Measurements from ENCODE around the gene SH3BP5L. TPM values are rescaled to one million over a fixed set of nuclear protein-coding genes. Genes with fewer than 3 reads are reported as not detected.

The SH3BP5L gene
- 16.1 TPM for total RNA-seq
- 15.0 TPM for polyA plus RNA-seq
- long read RNA-seq, donor 1: 0 reads
- long read RNA-seq, donor 2, transcript SH3BP5L-201 (7 exons, 3,861 nt): major isoform, 9 of 15 reads
- long read RNA-seq, donor 2, partial matches to known transcripts: 5 of 15 reads
- long read RNA-seq, donor 2, other reads (novel, unspliced or antisense): 0 of 15 reads
- long read RNA-seq, donor 3, transcript SH3BP5L-201 (7 exons, 3,861 nt): major isoform, 5 of 5 reads
- long read RNA-seq, donor 3, partial matches to known transcripts: 0 of 5 reads
- long read RNA-seq, donor 3, other reads (novel, unspliced or antisense): 0 of 5 reads
- long read RNA-seq, donor 4, partial matches to known transcripts: 0 of 1 reads
- long read RNA-seq, donor 4, other reads (novel, unspliced or antisense): 0 of 1 reads
- long read RNA-seq, donor 5, transcript SH3BP5L-201 (7 exons, 3,861 nt): major isoform, 9 of 16 reads
- long read RNA-seq, donor 5, partial matches to known transcripts: 6 of 16 reads
- long read RNA-seq, donor 5, other reads (novel, unspliced or antisense): 0 of 16 reads
- long read RNA-seq, donor 6, partial matches to known transcripts: 0 of 2 reads
- long read RNA-seq, donor 6, other reads (novel, unspliced or antisense): 0 of 2 reads
- long read RNA-seq, donor 7, partial matches to known transcripts: 0 of 2 reads
- long read RNA-seq, donor 7, other reads (novel, unspliced or antisense): 0 of 2 reads
- long read RNA-seq, donor 8, partial matches to known transcripts: 0 of 2 reads
- long read RNA-seq, donor 8, other reads (novel, unspliced or antisense): 0 of 2 reads
- long read RNA-seq, donor 9, partial matches to known transcripts: 0 of 4 reads
- long read RNA-seq, donor 9, other reads (novel, unspliced or antisense): 0 of 4 reads
- long read RNA-seq, donor 10, partial matches to known transcripts: 0 of 4 reads
- long read RNA-seq, donor 10, other reads (novel, unspliced or antisense): 0 of 4 reads

GRCh38 chr1:248825909-248826760, at the start of gene SH3BP5L:
TSS of gene SH3BP5L (minus strand) at chr1:248825915. CDS start at chr1:248824935, 980 bp downstream.
- H3K36me3 ChIP-seq (ENCODE audit: control insufficient read depth in 2 of 2, insufficient read depth in 2 of 2, low read length in 1 of 2): peaks cover 13 to 19% of the 10 kb centered on the region in 2 donors
- H3K27ac ChIP-seq (ENCODE audit: low read depth in 1 of 2, low read length in 1 of 2): peak within 1 kb of the TSS; percentile 98
- H3K27me3 ChIP-seq (ENCODE audit: control insufficient read depth in 2 of 2, insufficient read depth in 1 of 2, low read length in 1 of 2): no peaks in the 10 kb centered on the region
- peaks cover 31% of the 10 kb centered on the region in 2 donors for H3K4me1 ChIP-seq (ENCODE audit: control insufficient read depth in 2 of 2, insufficient read depth in 2 of 2, low read length in 2 of 2)
- no peaks in the 10 kb centered on the region for H3K9me3 ChIP-seq (ENCODE audit: control insufficient read depth in 2 of 2, insufficient read depth in 1 of 2, low read length in 1 of 2)
- peak; percentile 94 to 98 (median 95) for DNase-seq (ENCODE audit: low read depth in 6 of 9, low spot score in 9 of 9)
- H3K4me3 ChIP-seq (ENCODE audit: low read length in 2 of 2): peak within 1 kb of the TSS; percentile 70 to 88
- WGBS: under 1% methylated on average over 56 of the region's 56 CpGs

GRCh38 chr1:248873993-248874533, 48.3 kb upstream of the SH3BP5L start:
- WGBS: 10% methylated on average over 23 of the region's 23 CpGs
- Histone ChIP-seq H3K27ac (ENCODE audit: low read depth in 1 of 2, low read length in 1 of 2) (peak overlapping the region; percentile 91 to 94), H3K4me3 (ENCODE audit: low read length in 2 of 2) (peak overlapping the region; percentile 76 to 77), H3K9me3 (ENCODE audit: control insufficient read depth in 2 of 2, insufficient read depth in 1 of 2, low read length in 1 of 2) (no peaks in the 10 kb centered on the region), H3K36me3 (ENCODE audit: control insufficient read depth in 2 of 2, insufficient read depth in 2 of 2, low read length in 1 of 2) (no peaks in the 10 kb centered on the region), H3K27me3 (ENCODE audit: control insufficient read depth in 2 of 2, insufficient read depth in 1 of 2, low read length in 1 of 2) (no peaks in the 10 kb centered on the region), H3K4me1 (ENCODE audit: control insufficient read depth in 2 of 2, insufficient read depth in 2 of 2, low read length in 2 of 2) (peaks cover 0 to 8% of the 10 kb centered on the region in 2 donors)
- peak; percentile 71 to 93 (median 79) for DNase-seq (ENCODE audit: low read depth in 6 of 9, low spot score in 9 of 9)

DNA sequence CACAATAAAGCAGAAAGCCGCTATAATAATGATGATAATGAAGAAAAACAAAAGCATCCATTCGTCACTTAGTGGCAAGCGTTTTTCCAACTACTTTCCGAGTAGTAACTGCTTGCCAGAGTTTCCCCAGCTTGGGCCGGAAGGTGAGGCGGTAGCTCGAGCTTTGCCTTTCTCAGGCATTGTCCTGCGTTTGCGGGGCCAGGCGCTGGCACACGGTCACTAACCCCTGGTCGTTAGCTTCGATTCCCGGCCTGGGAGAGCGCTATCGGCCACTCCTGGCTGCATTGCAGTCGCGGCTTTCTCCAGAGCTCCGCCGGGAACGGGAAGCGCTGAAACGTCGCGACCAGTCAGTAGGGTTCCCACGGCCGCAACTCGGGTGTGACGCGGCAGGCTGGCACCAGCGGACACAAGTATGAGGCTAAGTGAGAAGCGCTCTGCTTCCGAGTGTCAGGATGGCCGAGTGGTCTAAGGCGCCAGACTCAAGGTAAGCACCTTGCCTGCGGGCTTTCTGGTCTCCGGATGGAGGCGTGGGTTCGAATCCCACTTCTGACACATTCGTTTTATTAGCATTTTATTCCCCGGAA, 47.8 kb upstream of the SH3BP5L start:
- Histone ChIP-seq H3K4me1 (ENCODE audit: control insufficient read depth in 2 of 2, insufficient read depth in 2 of 2, low read length in 2 of 2) (peaks cover 0 to 8% of the 10 kb centered on the region in 2 donors), H3K4me3 (ENCODE audit: low read length in 2 of 2) (peak overlapping the region; percentile 76 to 77), H3K27ac (ENCODE audit: low read depth in 1 of 2, low read length in 1 of 2) (peak overlapping the region; percentile 91 to 94), H3K27me3 (ENCODE audit: control insufficient read depth in 2 of 2, insufficient read depth in 1 of 2, low read length in 1 of 2) (no peaks in the 10 kb centered on the region), H3K36me3 (ENCODE audit: control insufficient read depth in 2 of 2, insufficient read depth in 2 of 2, low read length in 1 of 2) (no peaks in the 10 kb centered on the region), H3K9me3 (ENCODE audit: control insufficient read depth in 2 of 2, insufficient read depth in 1 of 2, low read length in 1 of 2) (no peaks in the 10 kb centered on the region)
- peak; percentile 80 to 95 (median 87) for DNase-seq (ENCODE audit: low read depth in 6 of 9, low spot score in 9 of 9)
- WGBS: under 1% methylated on average over 41 of the region's 41 CpGs

GRCh38 chr1:248872752-248873408, 47.2 kb upstream of the SH3BP5L start:
- peak in 8 of 9 donors; percentile 37 to 74 (median 48) for DNase-seq (ENCODE audit: low read depth in 6 of 9, low spot score in 9 of 9)

GRCh38 chr1:248871837-248872401, 46.2 kb upstream of the SH3BP5L start:
- WGBS: over 99% methylated on average over 3 of the region's 3 CpGs
- Histone ChIP-seq H3K27ac (ENCODE audit: low read depth in 1 of 2, low read length in 1 of 2) (no peak overlapping the region), H3K4me3 (ENCODE audit: low read length in 2 of 2) (no peak overlapping the region), H3K36me3 (ENCODE audit: control insufficient read depth in 2 of 2, insufficient read depth in 2 of 2, low read length in 1 of 2) (no peaks in the 10 kb centered on the region), H3K4me1 (ENCODE audit: control insufficient read depth in 2 of 2, insufficient read depth in 2 of 2, low read length in 2 of 2) (peaks cover 0 to 8% of the 10 kb centered on the region in 2 donors), H3K27me3 (ENCODE audit: control insufficient read depth in 2 of 2, insufficient read depth in 1 of 2, low read length in 1 of 2) (no peaks in the 10 kb centered on the region), H3K9me3 (ENCODE audit: control insufficient read depth in 2 of 2, insufficient read depth in 1 of 2, low read length in 1 of 2) (peaks cover 0 to 2% of the 10 kb centered on the region in 2 donors)
- DNase-seq (ENCODE audit: low read depth in 6 of 9, low spot score in 9 of 9): no peak

More at GRCh38 chr1:248872752-248873408, 47.2 kb upstream of the SH3BP5L start:
- Histone ChIP-seq H3K27me3 (ENCODE audit: control insufficient read depth in 2 of 2, insufficient read depth in 1 of 2, low read length in 1 of 2) (no peaks in the 10 kb centered on the region), H3K9me3 (ENCODE audit: control insufficient read depth in 2 of 2, insufficient read depth in 1 of 2, low read length in 1 of 2) (no peaks in the 10 kb centered on the region), H3K4me3 (ENCODE audit: low read length in 2 of 2) (peak overlapping the region; percentile 76 to 77), H3K36me3 (ENCODE audit: control insufficient read depth in 2 of 2, insufficient read depth in 2 of 2, low read length in 1 of 2) (no peaks in the 10 kb centered on the region), H3K27ac (ENCODE audit: low read depth in 1 of 2, low read length in 1 of 2) (peak overlapping the region; percentile 91 to 94), H3K4me1 (ENCODE audit: control insufficient read depth in 2 of 2, insufficient read depth in 2 of 2, low read length in 2 of 2) (peaks cover 0 to 8% of the 10 kb centered on the region in 2 donors)
- WGBS: 2% methylated on average over 31 of the region's 31 CpGs

DNA sequence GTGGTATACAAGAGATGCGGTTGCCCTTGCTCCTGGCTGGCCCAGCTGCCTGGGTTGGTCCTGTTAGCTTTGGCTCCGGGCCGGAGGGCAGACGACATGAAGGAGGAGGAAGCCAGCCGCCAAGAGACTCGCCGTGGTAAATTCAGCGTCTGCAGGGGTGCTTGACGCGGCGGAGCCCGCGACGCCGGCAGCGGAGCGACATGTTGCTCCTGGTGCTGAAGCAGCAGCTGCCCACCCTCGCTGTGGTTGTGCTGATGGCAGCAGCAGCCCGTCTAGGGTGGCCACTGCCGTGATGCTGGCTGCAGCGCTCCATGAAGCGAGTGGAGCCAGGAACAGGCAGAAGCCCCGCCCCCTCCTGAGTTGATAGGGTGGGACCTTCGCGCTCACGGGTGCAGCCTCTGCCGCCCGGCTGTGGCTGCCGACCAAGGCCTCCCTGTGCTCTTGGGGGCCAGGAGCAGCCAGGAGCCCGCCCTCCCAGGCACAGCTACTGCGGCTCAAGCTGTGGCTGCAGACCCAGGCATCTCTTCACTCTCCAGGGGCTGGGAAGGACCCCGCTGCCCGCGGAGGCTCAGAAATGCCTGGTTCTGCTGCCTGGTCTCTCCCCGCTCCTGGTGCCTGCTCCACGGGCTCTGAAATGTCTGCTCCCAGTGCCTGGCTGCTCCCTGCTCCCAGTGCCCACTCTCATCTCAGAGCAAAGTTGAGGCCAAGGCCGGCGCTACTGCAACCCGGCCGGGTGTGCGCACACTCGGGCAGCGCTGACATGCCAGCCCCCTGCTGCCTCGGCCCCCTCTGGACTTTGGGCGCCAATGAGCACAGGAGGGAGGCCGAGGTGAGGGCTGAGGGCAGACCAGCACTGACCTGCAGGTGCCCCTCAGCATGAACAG, 37.5 kb upstream of the SH3BP5L start:
- no peaks in the 10 kb centered on the region for H3K27me3 ChIP-seq (ENCODE audit: control insufficient read depth in 2 of 2, insufficient read depth in 1 of 2, low read length in 1 of 2)
- peaks cover 0 to 6% of the 10 kb centered on the region in 2 donors for H3K9me3 ChIP-seq (ENCODE audit: control insufficient read depth in 2 of 2, insufficient read depth in 1 of 2, low read length in 1 of 2)
- H3K27ac ChIP-seq (ENCODE audit: low read depth in 1 of 2, low read length in 1 of 2): peak overlapping the region; percentile 80 to 95
- WGBS: 14% methylated on average over 46 of the region's 46 CpGs
- H3K4me1 ChIP-seq (ENCODE audit: control insufficient read depth in 2 of 2, insufficient read depth in 2 of 2, low read length in 2 of 2): peaks cover 9 to 27% of the 10 kb centered on the region in 2 donors
- peak in 8 of 9 donors; percentile 56 to 92 (median 78) for DNase-seq (ENCODE audit: low read depth in 6 of 9, low spot score in 9 of 9)
- H3K36me3 ChIP-seq (ENCODE audit: control insufficient read depth in 2 of 2, insufficient read depth in 2 of 2, low read length in 1 of 2): no peaks in the 10 kb centered on the region
- peak overlapping the region; percentile 63 to 85 for H3K4me3 ChIP-seq (ENCODE audit: low read length in 2 of 2)

DNA sequence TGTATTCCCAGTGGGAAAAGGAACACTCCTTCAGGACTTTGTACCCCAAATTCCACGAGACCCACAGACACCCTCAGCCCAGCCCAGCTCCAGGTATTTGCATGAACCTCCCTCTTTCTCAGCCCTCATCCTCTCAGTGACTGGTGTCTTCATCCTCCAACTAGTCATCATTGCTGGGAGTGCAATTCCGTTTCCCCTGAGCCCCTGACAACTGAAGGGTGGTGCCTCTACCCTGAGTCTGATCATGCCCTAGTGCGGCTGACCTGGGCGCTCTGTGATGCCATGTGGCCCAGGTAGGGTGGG, 36.9 kb upstream of the SH3BP5L start:
- Histone ChIP-seq H3K36me3 (ENCODE audit: control insufficient read depth in 2 of 2, insufficient read depth in 2 of 2, low read length in 1 of 2) (no peaks in the 10 kb centered on the region), H3K4me1 (ENCODE audit: control insufficient read depth in 2 of 2, insufficient read depth in 2 of 2, low read length in 2 of 2) (peaks cover 15 to 33% of the 10 kb centered on the region in 2 donors), H3K27me3 (ENCODE audit: control insufficient read depth in 2 of 2, insufficient read depth in 1 of 2, low read length in 1 of 2) (no peaks in the 10 kb centered on the region), H3K4me3 (ENCODE audit: low read length in 2 of 2) (peak overlapping the region; percentile 63 to 85), H3K27ac (ENCODE audit: low read depth in 1 of 2, low read length in 1 of 2) (peak overlapping the region; percentile 80 to 95), H3K9me3 (ENCODE audit: control insufficient read depth in 2 of 2, insufficient read depth in 1 of 2, low read length in 1 of 2) (peaks cover 0 to 6% of the 10 kb centered on the region in 2 donors)
- DNase-seq (ENCODE audit: low read depth in 6 of 9, low spot score in 9 of 9): peak in 1 of 9 donors; percentile 43
- 25% methylated on average over 4 of the region's 4 CpGs for WGBS

Data from thymus (tissue), 14 donors.